Measurements from ENCODE around the gene SNRPA1. TPM values are rescaled to one million over a fixed set of nuclear protein-coding genes. Genes with fewer than 3 reads are reported as not detected.

Gene SNRPA1
- total and polyA plus RNA-seq, 8 donors = 3.5 to 75.6 (median 59.0) TPM

GRCh38 chr15:101264011-101264410 lies 31.0 kb downstream of the SNRPA1 start:
- peaks cover 0 to 3% (median 3%) of the 10 kb centered on the region in 4 donors for H3K36me3 ChIP-seq
- peaks cover 4 to 13% (median 6%) of the 10 kb centered on the region in 4 donors for H3K4me1 ChIP-seq
- no peaks in the 10 kb centered on the region for H3K9me3 ChIP-seq
- no peaks in the 10 kb centered on the region for H3K27me3 ChIP-seq
- H3K4me3 ChIP-seq = no peak overlapping the region
- no peak overlapping the region for H3K27ac ChIP-seq
- peak in 1 of 2 donors; percentile 27 for DNase-seq
- WGBS, 5 donors = 77 to 92% (median 90%) methylated on average over 3 to 4 of the region's 4 CpGs
- TF ChIP-seq POLR2AphosphoS5 (IDR thresholded peaks at IDR 0.05) (no peak), EP300 (IDR thresholded peaks at IDR 0.05) (no peak), POLR2A (IDR thresholded peaks at IDR 0.05) (no peak)
- TF ChIP-seq, protein P1, sequence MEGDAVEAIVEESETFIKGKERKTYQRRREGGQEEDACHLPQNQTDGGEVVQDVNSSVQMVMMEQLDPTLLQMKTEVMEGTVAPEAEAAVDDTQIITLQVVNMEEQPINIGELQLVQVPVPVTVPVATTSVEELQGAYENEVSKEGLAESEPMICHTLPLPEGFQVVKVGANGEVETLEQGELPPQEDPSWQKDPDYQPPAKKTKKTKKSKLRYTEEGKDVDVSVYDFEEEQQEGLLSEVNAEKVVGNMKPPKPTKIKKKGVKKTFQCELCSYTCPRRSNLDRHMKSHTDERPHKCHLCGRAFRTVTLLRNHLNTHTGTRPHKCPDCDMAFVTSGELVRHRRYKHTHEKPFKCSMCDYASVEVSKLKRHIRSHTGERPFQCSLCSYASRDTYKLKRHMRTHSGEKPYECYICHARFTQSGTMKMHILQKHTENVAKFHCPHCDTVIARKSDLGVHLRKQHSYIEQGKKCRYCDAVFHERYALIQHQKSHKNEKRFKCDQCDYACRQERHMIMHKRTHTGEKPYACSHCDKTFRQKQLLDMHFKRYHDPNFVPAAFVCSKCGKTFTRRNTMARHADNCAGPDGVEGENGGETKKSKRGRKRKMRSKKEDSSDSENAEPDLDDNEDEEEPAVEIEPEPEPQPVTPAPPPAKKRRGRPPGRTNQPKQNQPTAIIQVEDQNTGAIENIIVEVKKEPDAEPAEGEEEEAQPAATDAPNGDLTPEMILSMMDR (IDR thresholded peaks at IDR 0.05) = no peak
- intact Hi-C loops (cut with DNase I; ENCODE audit: low total_unique reads) = loop anchor here (5.0 kb wide), 1 partner anchor 252 kb away; no protein-coding TSS in a partner anchor

- DNase-seq = no peak
- intact Hi-C loops (cut with DNase I; ENCODE audit: low total_unique reads) = loop anchor here (5.0 kb wide), 1 partner anchor 250 kb away; no protein-coding TSS in a partner anchor
- peaks cover 4 to 13% (median 12%) of the 10 kb centered on the region in 4 donors for H3K4me1 ChIP-seq
- WGBS, 5 donors = 80 to 89% (median 85%) methylated on average over 4 of the region's 4 CpGs
- no peak overlapping the region for H3K4me3 ChIP-seq
- no peaks in the 10 kb centered on the region for H3K9me3 ChIP-seq
- H3K36me3 ChIP-seq = no peaks in the 10 kb centered on the region
- TF ChIP-seq, protein P1 (IDR thresholded peaks at IDR 0.05) = no peak
- TF ChIP-seq POLR2AphosphoS5 (IDR thresholded peaks at IDR 0.05) (no peak), POLR2A (IDR thresholded peaks at IDR 0.05) (no peak), EP300 (IDR thresholded peaks at IDR 0.05) (no peak)
- no peak overlapping the region for H3K27ac ChIP-seq
- no peaks in the 10 kb centered on the region for H3K27me3 ChIP-seq
Measured at GRCh38 chr15:101262551-101262950, 32.5 kb downstream of the SNRPA1 start.

GRCh38 chr15:101258238-101259144 lies 36.6 kb downstream of the SNRPA1 start:
- Histone ChIP-seq H3K9me3 (no peaks in the 10 kb centered on the region), H3K27me3 (no peaks in the 10 kb centered on the region), H3K4me1 (peaks cover 0 to 23% (median 10%) of the 10 kb centered on the region in 4 donors), H3K27ac (no peak overlapping the region), H3K36me3 (no peaks in the 10 kb centered on the region), H3K4me3 (no peak overlapping the region)
- TF ChIP-seq, protein P1 (IDR thresholded peaks at IDR 0.05) = peak in 5 of 7 experiments; percentile 68 to 87 (median 78)
- TF ChIP-seq POLR2AphosphoS5 (IDR thresholded peaks at IDR 0.05) (peak in 1 of 3 donors; percentile 52), POLR2A (IDR thresholded peaks at IDR 0.05) (no peak), EP300 (IDR thresholded peaks at IDR 0.05) (no peak)
- DNase-seq = peak; percentile 71 to 92
- intact Hi-C loops (cut with DNase I; ENCODE audit: low total_unique reads) = loop anchor here (5.0 kb wide), 1 partner anchor 171 kb away; no protein-coding TSS in a partner anchor
- WGBS, 5 donors = 25 to 32% (median 27%) methylated on average over 10 to 11 of the region's 11 CpGs

- Histone ChIP-seq H3K4me1 (peaks cover 6 to 33% (median 21%) of the 10 kb centered on the region in 4 donors), H3K27ac (no peak overlapping the region), H3K4me3 (no peak overlapping the region), H3K36me3 (no peaks in the 10 kb centered on the region), H3K9me3 (no peaks in the 10 kb centered on the region), H3K27me3 (no peaks in the 10 kb centered on the region)
- WGBS, 5 donors = 80 to 88% (median 85%) methylated on average over 6 of the region's 6 CpGs
- TF ChIP-seq EP300 (IDR thresholded peaks at IDR 0.05) = no peak
- no peak for TF ChIP-seq POLR2A (IDR thresholded peaks at IDR 0.05)
- TF ChIP-seq POLR2AphosphoS5 (IDR thresholded peaks at IDR 0.05) = no peak
- TF ChIP-seq, protein P1 (IDR thresholded peaks at IDR 0.05) = no peak
- intact Hi-C loops (cut with DNase I; ENCODE audit: low total_unique reads) = loop anchor here (5.0 kb wide), 1 partner anchor 169 kb away; no protein-coding TSS in a partner anchor
- DNase-seq = no peak
Measured at GRCh38 chr15:101256757-101257156, 38.3 kb downstream of the SNRPA1 start.

Measured in stomach (tissue), 9 donors.